GM12892 (cell line): Measurements from ENCODE around the gene ALDH3A2.

ENCODE experiments used
- POLR2A ChIP-seq: IDR thresholded peaks from 2 replicates; pipeline ENCODE4 v1.6.1; 2011; ENCODE audit warnings: low read depth, low read length, control low read depth
- POLR2AphosphoS5 ChIP-seq: IDR thresholded peaks from 2 replicates; pipeline ENCODE4 v1.6.1; 2011; ENCODE audit warnings: low read depth, low read length, control low read depth
- TAF1 ChIP-seq: IDR thresholded peaks from 2 replicates; pipeline ENCODE4 v1.6.1; 2011; ENCODE audit warnings: low read depth, mild to moderate bottlenecking, control low read depth, low read length, borderline replicate concordance

DNA sequence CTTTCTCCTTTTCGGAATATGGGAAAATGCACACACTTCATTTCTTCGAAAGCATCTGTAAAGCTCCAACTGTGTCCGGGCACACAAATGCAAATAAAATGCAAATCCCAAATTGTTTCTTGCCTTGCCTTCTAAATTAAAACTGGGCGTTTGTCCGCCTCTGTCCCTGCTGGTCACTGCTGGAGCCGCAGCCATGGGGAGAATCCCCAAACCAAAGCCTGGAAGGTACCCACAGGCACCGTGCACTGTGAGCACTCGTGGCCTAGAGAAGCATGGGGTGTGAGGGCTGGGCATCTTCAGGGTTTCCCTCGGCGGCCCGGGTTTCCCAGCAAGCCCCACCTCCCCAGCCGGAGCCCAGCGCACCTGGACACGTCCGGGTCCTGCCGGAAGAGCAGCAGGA lies 64.9 kb downstream of the ALDH3A2 start:
- TF ChIP-seq POLR2A (no peak), POLR2AphosphoS5 (no peak), TAF1 (no peak)
